ENCODE data around the gene DSCAM. TPM values are rescaled to one million over a fixed set of nuclear protein-coding genes. Genes with fewer than 3 reads are reported as not detected.

Gene DSCAM
- total RNA-seq, 1 donor from 2014 or later, result not detected

DNA sequence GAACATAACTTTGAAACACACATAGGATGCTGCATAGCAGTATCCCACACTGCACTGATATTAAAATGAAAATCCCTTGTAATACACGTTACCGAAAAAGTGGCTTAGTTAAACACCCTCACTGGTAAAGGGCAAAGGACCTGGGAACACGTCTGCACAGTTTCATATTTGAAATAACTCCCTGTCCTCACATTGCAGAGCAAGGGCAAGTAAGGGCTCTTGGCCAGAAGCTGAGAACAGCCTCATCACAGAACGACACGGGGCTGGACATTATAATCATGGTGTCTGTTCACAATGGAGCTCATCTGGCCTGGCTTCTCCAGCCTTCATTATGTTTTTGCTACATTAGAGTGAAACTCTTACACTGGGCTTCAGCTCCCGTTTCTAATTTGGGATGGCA, 772.8 kb downstream of the DSCAM start:
- H3K36me3 ChIP-seq, result no peaks in the 10 kb centered on the region
- no peaks in the 10 kb centered on the region for H3K4me1 ChIP-seq
- no peaks in the 10 kb centered on the region for H3K9me3 ChIP-seq
- TF ChIP-seq POLR2A (IDR thresholded peaks at IDR 0.05), result no peak
- no peak for TF ChIP-seq POLR2AphosphoS5 (IDR thresholded peaks at IDR 0.05; ENCODE audit: insufficient read depth in 1 of 2, low read depth in 1 of 2)
- TF ChIP-seq, protein P1, sequence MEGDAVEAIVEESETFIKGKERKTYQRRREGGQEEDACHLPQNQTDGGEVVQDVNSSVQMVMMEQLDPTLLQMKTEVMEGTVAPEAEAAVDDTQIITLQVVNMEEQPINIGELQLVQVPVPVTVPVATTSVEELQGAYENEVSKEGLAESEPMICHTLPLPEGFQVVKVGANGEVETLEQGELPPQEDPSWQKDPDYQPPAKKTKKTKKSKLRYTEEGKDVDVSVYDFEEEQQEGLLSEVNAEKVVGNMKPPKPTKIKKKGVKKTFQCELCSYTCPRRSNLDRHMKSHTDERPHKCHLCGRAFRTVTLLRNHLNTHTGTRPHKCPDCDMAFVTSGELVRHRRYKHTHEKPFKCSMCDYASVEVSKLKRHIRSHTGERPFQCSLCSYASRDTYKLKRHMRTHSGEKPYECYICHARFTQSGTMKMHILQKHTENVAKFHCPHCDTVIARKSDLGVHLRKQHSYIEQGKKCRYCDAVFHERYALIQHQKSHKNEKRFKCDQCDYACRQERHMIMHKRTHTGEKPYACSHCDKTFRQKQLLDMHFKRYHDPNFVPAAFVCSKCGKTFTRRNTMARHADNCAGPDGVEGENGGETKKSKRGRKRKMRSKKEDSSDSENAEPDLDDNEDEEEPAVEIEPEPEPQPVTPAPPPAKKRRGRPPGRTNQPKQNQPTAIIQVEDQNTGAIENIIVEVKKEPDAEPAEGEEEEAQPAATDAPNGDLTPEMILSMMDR (IDR thresholded peaks at IDR 0.05), result no peak
- DNase-seq (ENCODE audit: extremely low spot score in 2 of 2), result no peak
- no peak overlapping the region for H3K27ac ChIP-seq
- no peaks in the 10 kb centered on the region for H3K27me3 ChIP-seq
- no peak overlapping the region for H3K4me3 ChIP-seq
- intact Hi-C loops (cut with DNase I), result no loop called here

DNA sequence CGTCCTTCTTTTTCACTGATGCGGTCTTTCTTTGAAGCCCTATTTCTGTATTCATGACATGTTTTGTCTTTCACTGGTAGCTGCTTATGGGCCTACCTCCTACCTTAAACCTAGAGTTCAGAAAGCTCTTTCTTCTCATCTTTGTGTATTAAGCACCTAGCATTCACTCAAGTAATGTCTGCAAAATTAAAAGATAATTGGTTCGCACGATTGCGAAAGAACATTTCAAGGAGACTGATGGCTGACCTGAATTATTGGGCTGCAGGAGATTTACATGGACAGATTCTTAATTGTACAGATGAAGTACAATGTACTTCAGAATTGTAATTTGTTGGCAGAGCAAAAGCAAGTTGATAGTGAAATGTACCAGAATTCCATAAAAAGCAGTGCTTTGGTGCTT, 773.3 kb downstream of the DSCAM start:
- H3K9me3 ChIP-seq, result no peaks in the 10 kb centered on the region
- H3K27ac ChIP-seq, result no peak overlapping the region
- H3K4me3 ChIP-seq, result no peak overlapping the region
- TF ChIP-seq POLR2AphosphoS5 (IDR thresholded peaks at IDR 0.05; ENCODE audit: insufficient read depth in 1 of 2, low read depth in 1 of 2), result no peak
- TF ChIP-seq, protein P1 (IDR thresholded peaks at IDR 0.05), result no peak
- no peak for TF ChIP-seq POLR2A (IDR thresholded peaks at IDR 0.05)
- intact Hi-C loops (cut with DNase I), result no loop called here
- no peaks in the 10 kb centered on the region for H3K4me1 ChIP-seq
- H3K27me3 ChIP-seq, result no peaks in the 10 kb centered on the region
- DNase-seq (ENCODE audit: extremely low spot score in 2 of 2), result no peak
- no peaks in the 10 kb centered on the region for H3K36me3 ChIP-seq

DNA sequence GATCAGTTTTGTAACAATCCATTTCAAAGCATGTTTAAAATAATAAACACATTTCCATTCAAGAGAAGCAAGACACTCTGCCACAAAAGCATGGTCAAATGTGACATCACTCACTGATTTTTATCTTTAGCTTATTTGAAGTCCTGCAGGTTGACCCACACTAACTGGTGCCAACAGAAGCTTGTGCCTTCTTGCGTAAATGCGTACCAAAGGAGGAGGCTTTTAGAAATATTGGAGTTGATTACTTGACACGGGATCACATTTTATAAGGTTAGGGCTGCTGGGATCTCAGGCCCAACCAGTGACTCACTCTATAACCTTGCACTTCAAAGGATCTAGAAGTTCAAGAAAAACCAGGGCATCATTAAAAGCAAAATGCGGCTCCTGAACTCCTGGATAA, 776.1 kb downstream of the DSCAM start:
- no peak overlapping the region for H3K27ac ChIP-seq
- no peaks in the 10 kb centered on the region for H3K4me1 ChIP-seq
- no peak overlapping the region for H3K4me3 ChIP-seq
- no peaks in the 10 kb centered on the region for H3K9me3 ChIP-seq
- no peaks in the 10 kb centered on the region for H3K27me3 ChIP-seq
- no peaks in the 10 kb centered on the region for H3K36me3 ChIP-seq
- intact Hi-C loops (cut with DNase I), result no loop called here
- DNase-seq (ENCODE audit: extremely low spot score in 2 of 2), result no peak
- TF ChIP-seq, protein P1 (IDR thresholded peaks at IDR 0.05), result no peak
- TF ChIP-seq POLR2A (IDR thresholded peaks at IDR 0.05) (no peak), POLR2AphosphoS5 (IDR thresholded peaks at IDR 0.05; ENCODE audit: insufficient read depth in 1 of 2, low read depth in 1 of 2) (peak; percentile 27 to 53)

DNA sequence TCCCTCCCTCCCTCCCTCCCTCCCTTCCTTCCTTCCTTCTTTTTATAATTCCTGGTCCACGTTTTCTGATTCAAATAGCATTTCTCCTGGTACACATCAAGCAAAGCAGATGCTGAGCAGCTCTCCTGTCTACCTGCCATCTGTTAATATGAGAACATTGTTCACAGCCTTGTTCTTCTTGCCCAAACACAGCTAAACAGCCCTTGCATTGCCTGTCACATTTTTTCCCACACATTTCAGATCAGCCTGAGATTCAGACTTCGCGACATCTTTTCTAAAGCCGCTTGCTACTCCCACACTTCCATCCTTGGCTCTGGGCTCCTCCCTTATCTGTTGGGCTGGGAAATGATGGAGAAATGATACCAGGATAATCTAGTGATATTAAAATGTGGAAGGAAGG, 779.2 kb downstream of the DSCAM start:
- intact Hi-C loops (cut with DNase I), result no loop called here
- Histone ChIP-seq H3K9me3 (no peaks in the 10 kb centered on the region), H3K27me3 (no peaks in the 10 kb centered on the region), H3K4me3 (no peak overlapping the region), H3K27ac (no peak overlapping the region), H3K36me3 (no peaks in the 10 kb centered on the region), H3K4me1 (no peaks in the 10 kb centered on the region)
- no peak for DNase-seq (ENCODE audit: extremely low spot score in 2 of 2)
- TF ChIP-seq POLR2A (IDR thresholded peaks at IDR 0.05) (no peak), POLR2AphosphoS5 (IDR thresholded peaks at IDR 0.05; ENCODE audit: insufficient read depth in 1 of 2, low read depth in 1 of 2) (no peak)
- TF ChIP-seq, protein P1 (IDR thresholded peaks at IDR 0.05), result no peak

DNA sequence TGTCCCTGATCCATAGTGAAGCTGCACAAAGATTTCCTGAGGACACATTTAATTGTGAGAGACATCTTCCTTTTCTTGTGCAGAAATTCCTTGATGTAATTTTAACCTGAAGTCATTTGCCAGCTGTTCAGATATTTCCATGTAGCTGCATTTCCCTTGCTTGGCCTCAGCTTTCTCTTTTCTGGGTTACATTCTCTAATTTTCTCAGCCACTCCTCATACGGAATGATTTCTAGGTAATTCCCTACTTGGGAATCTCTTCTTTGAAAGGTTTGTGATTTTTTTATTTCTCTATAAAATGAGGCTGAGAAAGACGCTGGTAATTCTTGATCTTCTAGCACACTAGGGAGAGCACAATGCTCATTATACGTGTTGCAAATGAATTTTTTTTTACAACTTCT, 780.7 kb downstream of the DSCAM start:
- no peaks in the 10 kb centered on the region for H3K36me3 ChIP-seq
- H3K4me1 ChIP-seq, result no peaks in the 10 kb centered on the region
- intact Hi-C loops (cut with DNase I), result no loop called here
- H3K27me3 ChIP-seq, result no peaks in the 10 kb centered on the region
- TF ChIP-seq POLR2AphosphoS5 (IDR thresholded peaks at IDR 0.05; ENCODE audit: insufficient read depth in 1 of 2, low read depth in 1 of 2), result no peak
- TF ChIP-seq, protein P1 (IDR thresholded peaks at IDR 0.05), result no peak
- no peak for TF ChIP-seq POLR2A (IDR thresholded peaks at IDR 0.05)
- no peak overlapping the region for H3K27ac ChIP-seq
- DNase-seq (ENCODE audit: extremely low spot score in 2 of 2), result no peak
- no peak overlapping the region for H3K4me3 ChIP-seq
- H3K9me3 ChIP-seq, result no peaks in the 10 kb centered on the region

All from vagina (tissue), 2 donors.